ENCODE measurements around the gene PALB2. TPM values are rescaled to one million over a fixed set of nuclear protein-coding genes. Genes with fewer than 3 reads are reported as not detected.

PALB2 gene
- total RNA-seq, 4 donors from 2014 or later = 9.1 to 16.0 (median 12.4) TPM

DNA sequence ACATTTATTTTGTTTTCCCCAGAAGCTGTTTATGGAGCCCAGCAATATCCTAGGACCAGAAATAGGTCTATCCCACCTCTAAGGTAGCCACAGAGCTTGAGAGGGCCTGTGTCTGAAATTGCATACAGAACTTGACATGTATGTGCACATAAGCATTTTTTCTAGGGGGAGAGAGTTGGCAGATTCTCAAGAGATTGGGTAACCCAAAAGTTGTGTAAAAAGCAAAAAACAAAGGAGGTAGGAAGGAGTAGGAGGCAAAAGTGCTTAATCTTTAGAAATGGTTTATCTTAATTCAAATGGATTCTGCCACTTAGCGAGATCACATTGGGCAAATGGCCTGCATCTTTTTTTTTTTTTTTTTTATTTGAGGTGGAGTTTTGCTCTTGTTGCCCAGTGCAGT lies 41.1 kb upstream of the PALB2 start:
- peaks cover 0 to 69% (median 0%) of the 10 kb centered on the region in 3 donors for H3K36me3 ChIP-seq
- WGBS, 2 donors = 63 to 68% methylated on average over 1 of the region's 1 CpG
- DNase-seq = no peak
- peaks cover 13 to 34% (median 14%) of the 10 kb centered on the region in 3 donors for H3K4me1 ChIP-seq
- H3K9me3 ChIP-seq = no peaks in the 10 kb centered on the region
- no peaks in the 10 kb centered on the region for H3K27me3 ChIP-seq
- H3K4me3 ChIP-seq = no peak overlapping the region
- intact Hi-C loops (cut with DNase I) = no loop called here
- TF ChIP-seq, protein P1, sequence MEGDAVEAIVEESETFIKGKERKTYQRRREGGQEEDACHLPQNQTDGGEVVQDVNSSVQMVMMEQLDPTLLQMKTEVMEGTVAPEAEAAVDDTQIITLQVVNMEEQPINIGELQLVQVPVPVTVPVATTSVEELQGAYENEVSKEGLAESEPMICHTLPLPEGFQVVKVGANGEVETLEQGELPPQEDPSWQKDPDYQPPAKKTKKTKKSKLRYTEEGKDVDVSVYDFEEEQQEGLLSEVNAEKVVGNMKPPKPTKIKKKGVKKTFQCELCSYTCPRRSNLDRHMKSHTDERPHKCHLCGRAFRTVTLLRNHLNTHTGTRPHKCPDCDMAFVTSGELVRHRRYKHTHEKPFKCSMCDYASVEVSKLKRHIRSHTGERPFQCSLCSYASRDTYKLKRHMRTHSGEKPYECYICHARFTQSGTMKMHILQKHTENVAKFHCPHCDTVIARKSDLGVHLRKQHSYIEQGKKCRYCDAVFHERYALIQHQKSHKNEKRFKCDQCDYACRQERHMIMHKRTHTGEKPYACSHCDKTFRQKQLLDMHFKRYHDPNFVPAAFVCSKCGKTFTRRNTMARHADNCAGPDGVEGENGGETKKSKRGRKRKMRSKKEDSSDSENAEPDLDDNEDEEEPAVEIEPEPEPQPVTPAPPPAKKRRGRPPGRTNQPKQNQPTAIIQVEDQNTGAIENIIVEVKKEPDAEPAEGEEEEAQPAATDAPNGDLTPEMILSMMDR (IDR thresholded peaks at IDR 0.05) = no peak
- no peak overlapping the region for H3K27ac ChIP-seq

DNA sequence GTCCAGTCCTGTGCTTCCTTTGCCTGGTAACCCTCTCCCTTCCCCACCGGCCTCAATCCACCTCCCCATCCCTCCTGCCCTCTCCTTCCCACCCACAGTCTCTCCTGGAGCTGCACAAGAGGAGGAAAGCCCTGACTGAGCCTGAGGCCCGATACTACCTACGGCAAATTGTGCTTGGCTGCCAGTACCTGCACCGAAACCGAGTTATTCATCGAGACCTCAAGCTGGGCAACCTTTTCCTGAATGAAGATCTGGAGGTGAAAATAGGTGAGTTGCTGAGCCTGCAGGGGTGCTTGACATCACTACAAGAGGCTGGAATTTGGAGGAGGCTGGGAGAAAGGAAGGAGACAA lies 38.9 kb upstream of the PALB2 start:
- Histone ChIP-seq H3K36me3 (peaks cover 0 to 64% (median 0%) of the 10 kb centered on the region in 3 donors), H3K4me3 (peak overlapping the region; percentile 43 to 75 (median 55)), H3K9me3 (no peaks in the 10 kb centered on the region), H3K4me1 (peaks cover 13 to 34% (median 14%) of the 10 kb centered on the region in 3 donors), H3K27me3 (no peaks in the 10 kb centered on the region), H3K27ac (peak overlapping the region in 1 of 4 donors; percentile 38)
- WGBS, 2 donors = 13 to 23% methylated on average over 1 to 6 of the region's 6 CpGs
- intact Hi-C loops (cut with DNase I) = no loop called here
- DNase-seq = no peak
- TF ChIP-seq, protein P1 (IDR thresholded peaks at IDR 0.05) = no peak
- no peak for TF ChIP-seq POLR2A (IDR thresholded peaks at IDR 0.05)

DNA sequence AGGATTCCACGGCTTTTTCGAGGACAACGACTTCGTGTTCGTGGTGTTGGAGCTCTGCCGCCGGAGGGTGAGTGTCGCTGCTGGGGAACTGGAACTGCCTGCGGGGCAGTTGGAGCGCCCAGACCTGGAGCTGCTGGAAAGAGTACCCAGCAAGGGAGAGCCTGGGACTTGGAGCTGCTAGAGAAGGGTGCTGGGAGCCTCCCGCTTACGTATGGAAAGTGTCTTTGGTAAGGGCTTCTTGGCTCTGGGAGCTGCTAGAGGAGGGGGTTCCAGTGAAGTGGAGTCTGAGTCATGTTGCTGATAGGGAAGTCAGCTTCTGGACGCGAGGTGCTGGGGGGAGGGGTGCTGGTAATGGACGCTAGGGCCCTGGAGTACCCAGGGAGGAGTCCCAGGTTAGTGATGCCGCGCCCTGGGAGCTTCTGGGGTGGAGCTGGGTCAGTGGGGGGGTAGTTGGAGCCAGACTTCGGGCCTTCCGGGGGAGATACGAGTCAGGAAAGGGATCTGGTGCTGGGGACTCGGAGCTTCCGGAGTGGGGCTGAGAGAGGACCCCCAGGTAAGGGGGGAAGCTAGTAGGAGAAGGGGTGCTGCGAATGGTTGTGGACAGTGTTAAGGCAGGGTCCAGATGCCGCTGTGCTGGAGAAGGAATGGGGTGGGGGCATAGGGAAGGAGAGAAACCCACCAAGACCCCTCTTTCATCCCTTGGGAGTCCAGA lies 38.3 kb upstream of the PALB2 start:
- H3K4me3 ChIP-seq = peak overlapping the region; percentile 43 to 75 (median 55)
- peaks cover 13 to 34% (median 14%) of the 10 kb centered on the region in 3 donors for H3K4me1 ChIP-seq
- TF ChIP-seq, protein P1 (IDR thresholded peaks at IDR 0.05) = no peak
- TF ChIP-seq POLR2A (IDR thresholded peaks at IDR 0.05) = no peak
- intact Hi-C loops (cut with DNase I) = no loop called here
- peak overlapping the region in 2 of 4 donors; percentile 38 to 54 for H3K27ac ChIP-seq
- no peaks in the 10 kb centered on the region for H3K27me3 ChIP-seq
- no peak for DNase-seq
- H3K36me3 ChIP-seq = peaks cover 0 to 65% (median 0%) of the 10 kb centered on the region in 3 donors
- no peaks in the 10 kb centered on the region for H3K9me3 ChIP-seq
- 8 to 19% methylated on average over 9 to 10 of the region's 24 CpGs for WGBS, 2 donors

DNA sequence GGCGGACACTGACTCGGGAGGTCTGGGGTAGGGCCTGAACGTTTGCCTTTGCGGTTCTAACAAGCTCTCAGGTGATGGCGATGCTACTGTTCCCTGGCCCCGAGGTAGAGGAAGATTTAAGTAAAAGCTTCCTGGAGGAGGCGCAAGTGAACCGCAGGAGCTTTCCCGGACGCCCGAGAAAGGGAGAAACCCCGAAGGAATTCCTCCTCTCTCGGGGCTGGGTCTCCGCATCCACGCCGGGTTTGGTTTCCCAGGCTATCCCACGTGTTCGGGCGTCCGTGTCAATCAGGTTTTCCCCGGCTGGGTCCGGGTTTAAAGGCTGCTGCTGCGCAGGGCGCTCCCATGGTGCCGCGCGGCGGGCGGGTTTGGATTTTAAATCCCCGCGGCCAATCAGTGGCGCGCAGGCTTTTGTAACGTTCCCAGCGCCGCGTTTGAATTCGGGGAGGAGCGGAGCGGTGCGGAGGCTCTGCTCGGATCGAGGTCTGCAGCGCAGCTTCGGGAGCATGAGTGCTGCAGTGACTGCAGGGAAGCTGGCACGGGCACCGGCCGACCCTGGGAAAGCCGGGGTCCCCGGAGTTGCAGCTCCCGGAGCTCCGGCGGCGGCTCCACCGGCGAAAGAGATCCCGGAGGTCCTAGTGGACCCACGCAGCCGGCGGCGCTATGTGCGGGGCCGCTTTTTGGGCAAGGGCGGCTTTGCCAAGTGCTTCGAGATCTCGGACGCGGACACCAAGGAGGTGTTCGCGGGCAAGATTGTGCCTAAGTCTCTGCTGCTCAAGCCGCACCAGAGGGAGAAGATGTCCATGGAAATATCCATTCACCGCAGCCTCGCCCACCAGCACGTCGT lies 37.5 kb upstream of the PALB2 start, which contains the start of gene PLK1:
Gene PLK1, plus strand, starts transcription at position 460 of the 844 bp plus-strand sequence. Its CDS starts 44 bp downstream, at position 504.
- TF ChIP-seq POLR2A (IDR thresholded peaks at IDR 0.05) = peak in 1 of 4 donors; percentile 28
- TF ChIP-seq, protein P1 (IDR thresholded peaks at IDR 0.05) = peak in 5 of 6 experiments; percentile 22 to 39 (median 27)
- peak within 1 kb of the TSS; percentile 43 to 75 (median 55) for H3K4me3 ChIP-seq
- peaks cover 13 to 34% (median 14%) of the 10 kb centered on the region in 3 donors for H3K4me1 ChIP-seq
- no peak for DNase-seq
- intact Hi-C loops (cut with DNase I) = no loop called here
- peaks cover 0 to 65% (median 0%) of the 10 kb centered on the region in 3 donors for H3K36me3 ChIP-seq
- 0% methylated on average over 10 to 13 of the region's 75 CpGs for WGBS, 2 donors
- H3K27me3 ChIP-seq = no peaks in the 10 kb centered on the region
- H3K27ac ChIP-seq = peak within 1 kb of the TSS in 3 of 4 donors; percentile 33 to 54 (median 38)
- no peaks in the 10 kb centered on the region for H3K9me3 ChIP-seq

Data from esophagus squamous epithelium (tissue), 5 donors.